Activated CD8-positive, alpha-beta T cell treated with anti-CD3 and anti-CD28 coated beads, Interleukin-2, amount 10 ng/mL, durations not matched to agents 7 days and 5 days (primary cell): ENCODE measurements around the gene AP1B1. TPM values are rescaled to one million over a fixed set of nuclear protein-coding genes. Genes with fewer than 3 reads are reported as not detected.

ENCODE experiments used
- ATAC-seq: fragments of 150-1000 bp; cut with Tn5 transposase; one replicate; pipeline ENCODE4 v1.10.0; 2021; ENCODE audit warnings: moderate library complexity
- CTCF ChIA-PET: fragments of 350-600 bp; sonication (Branson Sonifier 250); formaldehyde crosslinking; loops from one replicate; lab custom pipeline; 2021; ENCODE audit warnings: antibody characterized with exemption; lab: Charles Lee
- POLR2A ChIA-PET: fragments of 350-600 bp; sonication (Branson Sonifier 250); formaldehyde crosslinking; loops from one replicate; lab custom pipeline; 2021; ENCODE audit warnings: antibody characterized with exemption; lab: Charles Lee
- DNase-seq: peaks from one replicate; pipeline ENCODE4 v3.0.0-alpha.2; 2020
- H3K27ac Mint-ChIP-seq: one replicate; pipeline ENCODE4 v1.8.0; 2021; ENCODE audit warnings: mild to moderate bottlenecking, mixed read lengths
- H3K27me3 Mint-ChIP-seq: one replicate; pipeline ENCODE4 v1.8.0; 2021; ENCODE audit warnings: low read depth, mixed read lengths
- H3K36me3 Mint-ChIP-seq: one replicate; pipeline ENCODE4 v1.8.0; 2021; ENCODE audit warnings: low read depth, mixed read lengths
- H3K4me1 Mint-ChIP-seq: one replicate; pipeline ENCODE4 v1.8.0; 2021; ENCODE audit warnings: low read depth, mixed read lengths
- H3K4me3 Mint-ChIP-seq: one replicate; pipeline ENCODE4 v1.8.0; 2021; ENCODE audit warnings: mild to moderate bottlenecking, mixed read lengths
- H3K9me3 Mint-ChIP-seq: one replicate; pipeline ENCODE4 v1.8.0; 2022; ENCODE audit warnings: mixed read lengths; ENCODE audit not compliant: insufficient read depth
- total RNA-seq, 2 experiments: library from RNA; stranded (reverse); gene quantifications; one replicate each; pipeline ENCODE4 v1.2.3, GENCODE V29; 2021

Gene AP1B1
- total RNA-seq, 2 experiments from 2014 or later: 77.7 to 84.7 TPM

DNA sequence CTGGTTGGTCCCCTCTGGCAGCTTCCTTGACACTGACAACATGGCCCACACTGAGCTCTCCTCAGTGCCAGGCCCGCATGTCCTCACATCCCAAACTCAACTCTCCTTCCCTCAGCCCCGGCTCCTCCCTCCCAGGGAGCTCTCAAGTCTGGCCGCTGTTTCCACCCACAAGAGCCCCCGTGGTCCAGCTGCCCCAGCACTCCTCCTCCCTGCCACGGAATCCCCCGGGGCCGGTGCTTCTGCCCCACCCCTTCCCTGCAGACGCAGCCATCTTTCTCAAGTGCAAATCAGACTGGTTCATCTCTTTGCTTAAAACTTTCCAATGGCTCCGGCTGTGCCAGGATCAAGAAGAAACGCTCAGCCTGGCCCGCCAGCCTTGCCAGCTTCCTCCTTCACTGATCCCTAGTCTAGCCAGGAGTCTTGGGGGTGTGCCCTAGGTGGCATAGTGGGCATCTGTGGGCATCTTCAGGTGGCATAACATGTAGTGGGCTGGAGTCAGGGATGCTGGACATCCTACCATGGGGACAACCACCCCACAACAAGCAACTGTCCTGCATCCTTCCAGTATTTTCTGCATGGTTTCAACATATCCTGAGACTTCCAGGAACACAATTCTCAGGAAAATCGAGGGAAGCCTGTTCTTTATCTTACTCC, 50.6 kb downstream of the AP1B1 start:
- Mint-ChIP-seq H3K36me3 (peaks cover 46% of the 10 kb centered on the region), H3K4me3 (no peak overlapping the region), H3K9me3 (no peaks in the 10 kb centered on the region), H3K4me1 (no peaks in the 10 kb centered on the region), H3K27me3 (no peaks in the 10 kb centered on the region), H3K27ac (no peak overlapping the region)
- CTCF ChIA-PET: no interaction called here
- ATAC-seq (no peak), DNase-seq (no peak)
- POLR2A ChIA-PET: no interaction called here

DNA sequence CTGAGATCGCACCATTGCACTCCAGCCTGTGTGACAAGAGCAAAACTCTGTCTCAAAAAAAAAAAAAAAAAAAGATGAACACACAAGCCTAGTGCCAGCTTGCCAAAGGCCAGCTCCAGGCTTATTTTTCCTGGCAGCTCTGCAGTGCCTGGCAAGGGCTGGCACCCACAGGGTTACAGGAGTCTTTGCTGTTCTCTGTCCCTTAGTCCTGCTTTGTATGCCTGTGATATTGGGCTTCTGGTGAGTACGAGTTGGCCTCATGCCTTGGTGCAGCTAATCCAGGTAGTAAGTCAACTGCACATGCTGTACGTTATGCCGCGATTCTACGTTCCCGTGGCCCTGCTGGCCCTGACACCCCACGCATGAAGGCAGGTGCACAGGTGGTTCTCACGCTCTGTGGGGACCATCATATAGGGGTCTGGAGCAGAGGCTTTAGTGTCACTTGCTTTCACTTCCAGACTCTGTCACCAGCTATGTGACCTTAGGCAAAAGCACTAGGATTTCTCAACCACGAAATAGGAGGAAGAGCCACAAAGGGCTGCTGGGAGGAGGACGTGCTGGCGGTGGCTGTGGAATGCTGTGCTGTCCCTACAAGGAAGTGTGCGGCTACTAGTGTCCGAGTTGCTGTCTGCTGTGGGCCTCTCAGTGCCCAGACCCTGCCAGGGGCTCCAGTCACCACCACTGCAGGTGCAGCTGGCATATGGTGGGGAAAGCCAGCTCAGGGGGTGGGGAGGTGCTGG, 51.4 kb downstream of the AP1B1 start:
- peaks cover 40% of the 10 kb centered on the region for H3K36me3 Mint-ChIP-seq
- no peak overlapping the region for H3K4me3 Mint-ChIP-seq
- CTCF ChIA-PET: no interaction called here
- ATAC-seq (no peak), DNase-seq (no peak)
- H3K9me3 Mint-ChIP-seq: no peaks in the 10 kb centered on the region
- POLR2A ChIA-PET: no interaction called here
- no peak overlapping the region for H3K27ac Mint-ChIP-seq
- no peaks in the 10 kb centered on the region for H3K4me1 Mint-ChIP-seq
- no peaks in the 10 kb centered on the region for H3K27me3 Mint-ChIP-seq

- no peaks in the 10 kb centered on the region for H3K27me3 Mint-ChIP-seq
- ChIA-PET POLR2A (interaction anchor here (0.5 kb wide), 1 partner anchor 236 kb away, joined by 3 read pairs; no protein-coding TSS in a partner anchor), CTCF (no interaction called here)
- no peak overlapping the region for H3K4me3 Mint-ChIP-seq
- ATAC-seq (no peak), DNase-seq (no peak)
- H3K36me3 Mint-ChIP-seq: peaks cover 38% of the 10 kb centered on the region
- no peak overlapping the region for H3K27ac Mint-ChIP-seq
- no peaks in the 10 kb centered on the region for H3K9me3 Mint-ChIP-seq
- H3K4me1 Mint-ChIP-seq: no peaks in the 10 kb centered on the region
These were observed 52.7 kb downstream of the AP1B1 start for GRCh38 chr22:29335656-29336055.

- Mint-ChIP-seq H3K4me1 (no peaks in the 10 kb centered on the region), H3K27ac (no peak overlapping the region), H3K9me3 (no peaks in the 10 kb centered on the region), H3K36me3 (peaks cover 38% of the 10 kb centered on the region), H3K4me3 (no peak overlapping the region), H3K27me3 (no peaks in the 10 kb centered on the region)
- ATAC-seq (no peak), DNase-seq (no peak)
- POLR2A ChIA-PET: no interaction called here
- CTCF ChIA-PET: no interaction called here
These were observed 53.5 kb downstream of the AP1B1 start for GRCh38 chr22:29334696-29335344.

GRCh38 chr22:29334148-29334547, 54.2 kb downstream of the AP1B1 start:
- Mint-ChIP-seq H3K4me1 (no peaks in the 10 kb centered on the region), H3K27ac (no peak overlapping the region), H3K27me3 (no peaks in the 10 kb centered on the region), H3K4me3 (no peak overlapping the region), H3K9me3 (no peaks in the 10 kb centered on the region), H3K36me3 (peaks cover 39% of the 10 kb centered on the region)
- ChIA-PET CTCF (no interaction called here), POLR2A (no interaction called here)
- DNase-seq: no peak
- no peak for ATAC-seq

GRCh38 chr22:29332886-29333496, 55.4 kb downstream of the AP1B1 start:
- DNase-seq (no peak), ATAC-seq (no peak)
- H3K4me3 Mint-ChIP-seq: no peak overlapping the region
- CTCF ChIA-PET: no interaction called here
- H3K27me3 Mint-ChIP-seq: no peaks in the 10 kb centered on the region
- H3K36me3 Mint-ChIP-seq: peaks cover 30% of the 10 kb centered on the region
- H3K27ac Mint-ChIP-seq: no peak overlapping the region
- no peaks in the 10 kb centered on the region for H3K4me1 Mint-ChIP-seq
- H3K9me3 Mint-ChIP-seq: no peaks in the 10 kb centered on the region
- POLR2A ChIA-PET: no interaction called here

GRCh38 chr22:29331658-29332300, 56.6 kb downstream of the AP1B1 start:
- no peaks in the 10 kb centered on the region for H3K9me3 Mint-ChIP-seq
- ATAC-seq (no peak), DNase-seq (no peak)
- peaks cover 27% of the 10 kb centered on the region for H3K36me3 Mint-ChIP-seq
- ChIA-PET CTCF (no interaction called here), POLR2A (no interaction called here)
- no peaks in the 10 kb centered on the region for H3K4me1 Mint-ChIP-seq
- no peaks in the 10 kb centered on the region for H3K27me3 Mint-ChIP-seq
- H3K27ac Mint-ChIP-seq: no peak overlapping the region
- H3K4me3 Mint-ChIP-seq: no peak overlapping the region

DNA sequence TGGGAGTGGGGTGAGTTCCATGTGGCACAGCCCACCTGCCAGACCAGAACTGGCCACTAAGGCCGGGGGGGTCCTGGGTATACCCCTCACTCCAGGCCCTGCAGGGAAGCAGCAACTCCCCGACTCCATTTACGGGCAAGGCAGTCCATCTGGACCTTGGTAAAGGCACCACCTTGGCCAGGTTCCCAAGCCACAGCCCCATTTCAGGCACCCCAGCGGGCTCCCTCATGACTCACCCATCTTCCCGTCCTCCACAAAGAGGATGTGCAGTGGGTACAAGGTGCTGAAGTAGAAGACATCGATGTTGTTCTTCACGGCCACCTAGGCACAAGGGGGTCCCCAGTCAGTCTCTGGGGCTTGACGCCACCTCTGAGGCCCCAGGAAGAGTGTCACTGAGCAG, 57.2 kb downstream of the AP1B1 start:
- no peaks in the 10 kb centered on the region for H3K4me1 Mint-ChIP-seq
- H3K9me3 Mint-ChIP-seq: no peaks in the 10 kb centered on the region
- peaks cover 27% of the 10 kb centered on the region for H3K36me3 Mint-ChIP-seq
- no peak for DNase-seq
- no peak for ATAC-seq
- ChIA-PET CTCF (no interaction called here), POLR2A (no interaction called here)
- H3K27me3 Mint-ChIP-seq: no peaks in the 10 kb centered on the region
- H3K27ac Mint-ChIP-seq: no peak overlapping the region
- no peak overlapping the region for H3K4me3 Mint-ChIP-seq

DNA sequence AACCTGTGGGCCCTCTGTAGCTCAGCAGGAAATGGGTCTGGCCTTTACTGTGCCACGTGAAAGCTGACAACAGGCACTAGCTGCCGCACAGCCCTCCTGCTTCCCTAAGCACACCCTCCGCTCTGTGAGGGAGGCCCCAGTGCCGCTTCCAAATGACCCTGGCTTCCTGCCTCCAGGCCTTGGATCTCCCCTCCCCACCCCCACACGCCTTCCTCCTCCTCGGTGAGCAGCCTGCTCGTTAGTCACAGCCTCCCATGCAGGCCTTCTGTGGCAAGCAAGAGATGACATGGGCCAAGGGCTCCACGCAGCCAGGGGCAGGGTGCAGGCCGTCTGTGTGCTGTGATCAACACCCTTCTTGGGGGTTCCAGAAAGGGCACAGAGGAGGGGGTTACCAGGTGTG, 57.6 kb downstream of the AP1B1 start:
- DNase-seq: no peak
- Mint-ChIP-seq H3K27me3 (no peaks in the 10 kb centered on the region), H3K27ac (no peak overlapping the region), H3K9me3 (no peaks in the 10 kb centered on the region), H3K36me3 (peaks cover 23% of the 10 kb centered on the region), H3K4me3 (no peak overlapping the region), H3K4me1 (no peaks in the 10 kb centered on the region)
- CTCF ChIA-PET: no interaction called here
- POLR2A ChIA-PET: no interaction called here
- ATAC-seq: no peak

GRCh38 chr22:29330291-29330690, 58.1 kb downstream of the AP1B1 start:
- H3K27me3 Mint-ChIP-seq: no peaks in the 10 kb centered on the region
- no peak for DNase-seq
- peaks cover 18% of the 10 kb centered on the region for H3K36me3 Mint-ChIP-seq
- no peak for ATAC-seq
- H3K4me3 Mint-ChIP-seq: no peak overlapping the region
- no peak overlapping the region for H3K27ac Mint-ChIP-seq
- H3K4me1 Mint-ChIP-seq: no peaks in the 10 kb centered on the region
- ChIA-PET POLR2A (no interaction called here), CTCF (no interaction called here)
- H3K9me3 Mint-ChIP-seq: no peaks in the 10 kb centered on the region

- no peaks in the 10 kb centered on the region for H3K9me3 Mint-ChIP-seq
- H3K36me3 Mint-ChIP-seq: peaks cover 15% of the 10 kb centered on the region
- no peak overlapping the region for H3K4me3 Mint-ChIP-seq
- no peaks in the 10 kb centered on the region for H3K4me1 Mint-ChIP-seq
- H3K27ac Mint-ChIP-seq: peak overlapping the region; percentile 50
- ChIA-PET CTCF (no interaction called here), POLR2A (no interaction called here)
- ATAC-seq: no peak
- DNase-seq: no peak
- H3K27me3 Mint-ChIP-seq: no peaks in the 10 kb centered on the region
These were observed 58.8 kb downstream of the AP1B1 start for GRCh38 chr22:29329581-29329980.
